ENCODE measurements around the gene LIN28B. TPM values are rescaled to one million over a fixed set of nuclear protein-coding genes. Genes with fewer than 3 reads are reported as not detected.

LIN28B gene
- total RNA-seq, 4 donors from 2014 or later: not detected

DNA sequence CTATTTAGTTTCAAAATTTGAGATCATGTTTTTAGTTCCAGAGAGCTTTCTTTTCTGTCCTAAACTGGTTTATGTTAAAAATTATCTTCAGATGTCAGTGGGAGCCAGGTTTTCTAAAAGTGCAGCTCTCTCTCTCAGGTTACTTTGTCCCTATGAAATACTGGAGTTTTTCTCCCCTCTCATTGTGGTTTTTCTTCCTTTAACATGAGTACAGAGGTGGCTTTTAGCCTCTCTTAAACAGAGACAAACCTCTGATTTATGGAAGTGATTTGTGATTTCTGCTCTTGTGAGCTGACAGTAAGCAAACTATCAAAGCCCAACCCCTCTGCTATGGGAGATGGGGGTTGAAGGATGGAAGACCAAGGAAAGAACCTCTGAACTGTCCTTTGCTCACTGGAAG is 85.7 kb downstream of the LIN28B start:
- Histone ChIP-seq H3K36me3 (no peaks in the 10 kb centered on the region), H3K4me1 (no peaks in the 10 kb centered on the region), H3K27me3 (no peaks in the 10 kb centered on the region), H3K4me3 (no peak overlapping the region), H3K9me3 (no peaks in the 10 kb centered on the region), H3K27ac (no peak overlapping the region)
- no peak for DNase-seq
- intact Hi-C loops (cut with DNase I; ENCODE audit: low total_unique reads): no loop called here
- TF ChIP-seq CTCF (IDR thresholded peaks at IDR 0.05) (no peak), EP300 (IDR thresholded peaks at IDR 0.05; ENCODE audit: low read depth) (no peak), POLR2AphosphoS5 (IDR thresholded peaks at IDR 0.05) (no peak), POLR2A (IDR thresholded peaks at IDR 0.05) (no peak)
- in situ Hi-C loops (cut with MboI; ENCODE audit: low pct_ligation_motif_present in 1 of 4, low pct_unique_long_range_greater_than_20kb in 1 of 4, low sequenced_read_pairs in 3 of 4): no loop called here

DNA sequence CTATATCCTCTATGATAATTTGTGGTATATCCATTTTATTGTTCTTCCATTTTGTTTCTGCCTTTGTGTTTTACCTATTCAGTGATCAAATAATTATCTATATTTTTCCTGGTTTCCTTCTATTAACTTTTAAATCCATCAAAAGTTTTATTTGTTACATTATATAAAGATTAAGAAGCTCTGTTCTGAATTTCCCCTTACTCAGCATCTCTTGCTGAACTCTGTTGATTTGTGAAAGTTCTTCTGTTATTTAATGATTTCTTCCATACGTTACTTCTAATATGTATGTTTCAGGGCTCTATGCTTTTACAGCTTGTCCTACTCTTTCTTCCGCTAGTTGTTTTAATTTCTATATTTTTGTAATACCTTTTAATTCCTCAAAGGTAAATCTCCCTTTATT is 87.1 kb downstream of the LIN28B start:
- H3K27ac ChIP-seq: no peak overlapping the region
- H3K36me3 ChIP-seq: no peaks in the 10 kb centered on the region
- WGBS, 2 donors (ENCODE audit: low coverage in 1 of 2): 93 to 96% methylated on average over 2 of the region's 2 CpGs
- TF ChIP-seq CTCF (IDR thresholded peaks at IDR 0.05) (no peak), EP300 (IDR thresholded peaks at IDR 0.05; ENCODE audit: low read depth) (no peak), POLR2A (IDR thresholded peaks at IDR 0.05) (no peak), POLR2AphosphoS5 (IDR thresholded peaks at IDR 0.05) (no peak)
- no peaks in the 10 kb centered on the region for H3K9me3 ChIP-seq
- in situ Hi-C loops (cut with MboI; ENCODE audit: low pct_ligation_motif_present in 1 of 4, low pct_unique_long_range_greater_than_20kb in 1 of 4, low sequenced_read_pairs in 3 of 4): no loop called here
- no peak overlapping the region for H3K4me3 ChIP-seq
- no peak for DNase-seq
- intact Hi-C loops (cut with DNase I; ENCODE audit: low total_unique reads): no loop called here
- no peaks in the 10 kb centered on the region for H3K4me1 ChIP-seq
- no peaks in the 10 kb centered on the region for H3K27me3 ChIP-seq

- 89 to 95% methylated on average over 1 of the region's 1 CpG for WGBS, 2 donors (ENCODE audit: low coverage in 1 of 2)
- Histone ChIP-seq H3K9me3 (no peaks in the 10 kb centered on the region), H3K36me3 (no peaks in the 10 kb centered on the region), H3K4me1 (no peaks in the 10 kb centered on the region), H3K27ac (no peak overlapping the region), H3K4me3 (no peak overlapping the region), H3K27me3 (no peaks in the 10 kb centered on the region)
- no peak for TF ChIP-seq CTCF (IDR thresholded peaks at IDR 0.05)
- no peak for TF ChIP-seq POLR2A (IDR thresholded peaks at IDR 0.05)
- TF ChIP-seq EP300 (IDR thresholded peaks at IDR 0.05; ENCODE audit: low read depth): no peak
- TF ChIP-seq POLR2AphosphoS5 (IDR thresholded peaks at IDR 0.05): no peak
- intact Hi-C loops (cut with DNase I; ENCODE audit: low total_unique reads): no loop called here
- in situ Hi-C loops (cut with MboI; ENCODE audit: low pct_ligation_motif_present in 1 of 4, low pct_unique_long_range_greater_than_20kb in 1 of 4, low sequenced_read_pairs in 3 of 4): no loop called here
- DNase-seq: no peak
These were observed 88.6 kb downstream of the LIN28B start for GRCh38 chr6:105045526-105045925.

- Histone ChIP-seq H3K36me3 (no peaks in the 10 kb centered on the region), H3K27ac (no peak overlapping the region), H3K27me3 (no peaks in the 10 kb centered on the region), H3K4me1 (no peaks in the 10 kb centered on the region), H3K4me3 (no peak overlapping the region), H3K9me3 (no peaks in the 10 kb centered on the region)
- in situ Hi-C loops (cut with MboI; ENCODE audit: low pct_ligation_motif_present in 1 of 4, low pct_unique_long_range_greater_than_20kb in 1 of 4, low sequenced_read_pairs in 3 of 4): loop anchor here in 1 of 4 donors (25.0 kb wide), 1 partner anchor 265 kb away; no protein-coding TSS in a partner anchor
- TF ChIP-seq POLR2AphosphoS5 (IDR thresholded peaks at IDR 0.05) (no peak), EP300 (IDR thresholded peaks at IDR 0.05; ENCODE audit: low read depth) (no peak), POLR2A (IDR thresholded peaks at IDR 0.05) (no peak), CTCF (IDR thresholded peaks at IDR 0.05) (no peak)
- DNase-seq: no peak
- intact Hi-C loops (cut with DNase I; ENCODE audit: low total_unique reads): no loop called here
- 66 to 73% methylated on average over 3 of the region's 3 CpGs for WGBS, 2 donors (ENCODE audit: low coverage in 1 of 2)
These were observed 95.1 kb downstream of the LIN28B start for GRCh38 chr6:105051941-105052471.
